Thoracic aorta (tissue), 2 donors: Measurements from ENCODE around the gene MXI1. TPM values are rescaled to one million over a fixed set of nuclear protein-coding genes. Genes with fewer than 3 reads are reported as not detected.

Experiments
- ATAC-seq: fragments of 150-250 bp; one replicate; pipeline ENCODE4 v1.8.0; 2017; ENCODE audit warnings: low read depth; ENCODE audit not compliant: insufficient number of reproducible peaks, low FRiP score
- DNase-seq: peaks from one replicate; pipeline ENCODE4 v3.0.0-alpha.2; 2020; ENCODE audit warnings: low spot score
- H3K27ac ChIP-seq, 2 donors: fragments of 200-600 bp; sonication (generic); 1 replicate in 1 of 2; 2 replicates in 1 of 2; pipeline ENCODE4 v1.5.1; 2016; ENCODE audit warnings: mild to moderate bottlenecking in 2 of 2, moderate library complexity in 2 of 2
- H3K27me3 ChIP-seq: fragments of 200-600 bp; sonication (generic); replicated peaks from 2 replicates; pipeline ENCODE4 v1.6.0; 2016; ENCODE audit warnings: mild to moderate bottlenecking; ENCODE audit not compliant: insufficient read depth
- H3K36me3 ChIP-seq: fragments of 200-600 bp; sonication (generic); one replicate; pipeline ENCODE4 v1.5.1; 2016
- H3K4me1 ChIP-seq, 2 donors: fragments of 200-600 bp; sonication (generic); 1 replicate in 1 of 2; 2 replicates in 1 of 2; pipeline versions ENCODE4 v1.5.1 to v1.6.0; 2016; ENCODE audit warnings: low read depth in 2 of 2, mild to moderate bottlenecking in 1 of 2; ENCODE audit not compliant: control insufficient read depth in 1 of 2
- H3K4me3 ChIP-seq: fragments of 200-600 bp; sonication (generic); 2 replicates; pipeline ENCODE4 v1.5.1; 2016; ENCODE audit warnings: mild to moderate bottlenecking
- H3K9me3 ChIP-seq: fragments of 200-600 bp; sonication (generic); 2 replicates; pipeline ENCODE4 v1.5.1; 2016
- CTCF ChIP-seq: fragments of 200-600 bp; sonication (generic); IDR thresholded peaks from one replicate; pipeline ENCODE4 v1.5.1; 2019; ENCODE audit warnings: antibody characterized with exemption
- total RNA-seq, 2 donors: library from RNA; depleted of rRNA; stranded (reverse); fragments of >200 nt; gene quantifications; one replicate each; pipeline versions ENCODE4 v1.1.0 to v1.2.3, GENCODE V29; 2016

The MXI1 gene
- total RNA-seq, 2 donors from 2014 or later: 87.7 to 92.8 TPM

DNA sequence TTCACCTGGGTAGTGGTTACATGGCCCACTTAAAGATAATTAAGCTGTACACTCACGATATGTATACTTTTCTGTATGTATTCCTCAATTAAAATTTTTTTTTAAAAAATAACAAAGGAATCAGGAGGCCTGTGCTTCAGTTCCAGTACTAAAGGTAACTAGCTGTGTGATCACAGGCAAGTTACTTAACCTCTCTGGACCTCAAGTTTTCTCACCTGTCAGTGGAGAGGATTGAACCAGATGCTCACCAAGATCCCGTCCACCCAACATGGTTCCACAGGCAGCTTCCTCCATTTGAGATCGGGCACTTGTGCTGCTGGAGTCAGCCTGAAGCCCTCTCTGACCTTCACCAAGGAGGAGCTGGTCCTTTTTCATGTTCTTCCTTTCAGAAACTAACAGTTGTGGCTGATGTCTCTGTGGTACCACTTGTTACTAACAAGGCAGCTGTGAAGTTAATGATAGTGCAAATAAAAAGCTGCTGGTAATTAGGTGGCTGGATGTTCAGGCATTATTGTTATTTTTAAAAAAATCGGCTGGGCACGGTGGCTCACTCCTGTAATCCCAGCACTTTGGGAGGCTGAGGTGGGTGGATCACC lies 126.8 kb downstream of the MXI1 start:
- DNase-seq: no peak
- Histone ChIP-seq H3K4me1 (no peaks in the 10 kb centered on the region), H3K36me3 (no peaks in the 10 kb centered on the region), H3K9me3 (no peaks in the 10 kb centered on the region), H3K27me3 (no peaks in the 10 kb centered on the region), H3K4me3 (no peak overlapping the region), H3K27ac (no peak overlapping the region)
- TF ChIP-seq CTCF: no peak
- ATAC-seq: no peak

DNA sequence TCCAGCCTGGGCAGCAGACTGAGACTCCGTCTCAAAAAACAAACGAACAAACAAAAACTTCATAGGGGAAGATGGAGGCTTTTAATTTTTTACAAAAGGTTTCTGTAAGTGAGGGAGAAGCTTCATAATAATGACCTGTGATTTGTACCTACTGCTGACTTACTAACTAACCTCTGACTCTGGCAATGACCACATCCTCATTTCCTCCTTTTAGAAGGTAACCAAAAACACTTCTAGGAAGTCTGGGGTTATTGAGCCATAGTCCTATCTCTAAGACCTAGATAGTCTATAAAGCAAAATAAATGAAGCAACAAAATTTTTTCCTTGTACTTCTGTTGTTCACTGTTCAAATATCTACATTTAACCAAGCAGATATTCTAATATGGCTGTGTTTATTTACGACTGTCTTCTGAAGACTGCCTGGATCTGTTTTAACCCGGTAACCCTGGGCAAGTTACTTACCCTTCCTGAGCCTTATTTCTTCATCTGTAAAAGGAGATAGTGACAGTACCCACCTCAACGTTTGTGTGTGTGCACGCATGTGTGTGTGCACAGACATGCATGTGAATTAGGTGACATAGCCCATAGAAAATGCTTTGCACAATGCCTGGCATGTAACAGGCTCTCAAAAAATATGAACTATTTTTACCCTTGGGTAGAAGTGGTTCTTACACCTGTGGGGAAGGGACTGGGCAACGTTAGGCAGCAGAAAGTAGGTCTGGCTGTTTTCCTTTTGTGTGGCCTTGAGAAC lies 128.1 kb downstream of the MXI1 start:
- TF ChIP-seq CTCF: no peak
- DNase-seq (no peak), ATAC-seq (no peak)
- H3K27ac ChIP-seq: no peak overlapping the region
- no peak overlapping the region for H3K4me3 ChIP-seq
- H3K9me3 ChIP-seq: no peaks in the 10 kb centered on the region
- no peaks in the 10 kb centered on the region for H3K36me3 ChIP-seq
- no peaks in the 10 kb centered on the region for H3K27me3 ChIP-seq
- H3K4me1 ChIP-seq: no peaks in the 10 kb centered on the region

GRCh38 chr10:110336111-110336721 lies 128.8 kb downstream of the MXI1 start:
- no peak overlapping the region for H3K27ac ChIP-seq
- ATAC-seq: peak; percentile 50

More at GRCh38 chr10:110336111-110336721, 128.8 kb downstream of the MXI1 start:
- Histone ChIP-seq H3K36me3 (no peaks in the 10 kb centered on the region), H3K9me3 (no peaks in the 10 kb centered on the region), H3K4me3 (no peak overlapping the region), H3K4me1 (no peaks in the 10 kb centered on the region), H3K27me3 (no peaks in the 10 kb centered on the region)
- no peak for TF ChIP-seq CTCF
- DNase-seq: no peak

Other genes starting within 250 kb of the MXI1 start
- 100 to 1,000 TPM in 1 of 2 donors, 10 to 100 TPM in 1; 91.1 to 659 TPM for gene ADD3, start 199.6 kb upstream of the MXI1 start, total RNA-seq
- gene SMNDC1, start 97.3 kb downstream of the MXI1 start, total RNA-seq: 10 to 100 TPM in 1 of 2 donors, 1 to 10 TPM in 1; 7.2 to 18.6 TPM